Fibroblast of lung (primary cell): ENCODE results near the gene CD83. TPM values are rescaled to one million over a fixed set of nuclear protein-coding genes. Genes with fewer than 3 reads are reported as not detected.
A peak's percentile ranks its signal among the peaks of the same experiment; 100 is the strongest.

Experiments used
- DNase-seq, 2 donors: peaks; one replicate each; pipeline versions ENCODE4 v3.0.0 to v3.0.0-alpha.2; 2010; ENCODE audit warnings: low read depth in 2 of 2
- H2AFZ ChIP-seq: 2 replicates; pipeline ENCODE4 v1.5.1; 2012; ENCODE audit warnings: low read length, control low read depth, inconsistent platforms
- H3K27ac ChIP-seq: 2 replicates; pipeline ENCODE4 v1.5.1; 2011; ENCODE audit warnings: low read length, control low read depth; ENCODE audit not compliant: insufficient read depth
- H3K27me3 ChIP-seq: 2 replicates; pipeline ENCODE4 v1.5.1; 2011; ENCODE audit warnings: mild to moderate bottlenecking, low read length; ENCODE audit not compliant: control insufficient read depth, insufficient read depth
- H3K36me3 ChIP-seq: 2 replicates; pipeline ENCODE4 v1.5.1; 2011; ENCODE audit warnings: low read length; ENCODE audit not compliant: control insufficient read depth, insufficient read depth
- H3K4me1 ChIP-seq: 2 replicates; pipeline ENCODE4 v1.5.1; 2011; ENCODE audit warnings: low read length; ENCODE audit not compliant: control insufficient read depth, insufficient read depth; ENCODE audit errors: extremely low read depth
- H3K4me2 ChIP-seq: 2 replicates; pipeline ENCODE4 v1.5.1; 2011; ENCODE audit warnings: low read length, control low read depth; ENCODE audit not compliant: insufficient read depth; ENCODE audit errors: extremely low read depth
- H3K4me3 ChIP-seq, 4 experiments: fragments of 200-600 bp in 1 of 4; sonication (generic) in 1 of 4; replicated peaks in 1 of 4; 2 replicates each; pipeline ENCODE4 v1.5.1; 2011 to 2016; ENCODE audit warnings: low read length in 4 of 4, low read depth in 3 of 4, mild to moderate bottlenecking in 3 of 4, control low read depth in 2 of 4, inconsistent platforms in 1 of 4, mixed read lengths in 1 of 4; ENCODE audit not compliant: insufficient read depth in 1 of 4; ENCODE audit errors: control extremely low read depth in 1 of 4
- H3K79me2 ChIP-seq: 2 replicates; pipeline ENCODE4 v1.5.1; 2012; ENCODE audit warnings: mild to moderate bottlenecking, low read length, inconsistent platforms; ENCODE audit not compliant: control insufficient read depth, insufficient read depth
- H3K9ac ChIP-seq: 2 replicates; pipeline ENCODE4 v1.5.1; 2011; ENCODE audit warnings: mild to moderate bottlenecking, low read length, control low read depth; ENCODE audit not compliant: insufficient read depth
- H3K9me3 ChIP-seq: 2 replicates; pipeline ENCODE4 v1.5.1; 2012; ENCODE audit warnings: low read depth, low read length; ENCODE audit not compliant: control insufficient read depth, insufficient read depth
- H4K20me1 ChIP-seq: 2 replicates; pipeline ENCODE4 v1.5.1; 2011; ENCODE audit warnings: low read length; ENCODE audit not compliant: control insufficient read depth, insufficient read depth; ENCODE audit errors: extremely low read depth
- CTCF ChIP-seq, 2 donors: IDR thresholded peaks in 1 of 2; conservative IDR thresholded peaks in 1 of 2; 1 replicate in 1 of 2; 2 replicates in 1 of 2; pipeline ENCODE4 v1.5.1; 2011 to 2012; ENCODE audit warnings: low read length in 2 of 2, control low read depth in 1 of 2, inconsistent platforms in 1 of 2, low read depth in 1 of 2, mild to moderate bottlenecking in 1 of 2
- EZH2 ChIP-seq: IDR thresholded peaks from 2 replicates; pipeline ENCODE4 v1.5.1; 2012; ENCODE audit warnings: low read length, control low read depth, mild to moderate bottlenecking; ENCODE audit errors: missing control alignments
- polyA plus RNA-seq, 2 donors: library from polyadenylated mRNA; depleted of rRNA in 1 of 2; stranded (reverse) in 1 of 2; unstranded in 1 of 2; fragments of >200 nt; gene quantifications; 2 replicates each; pipeline ENCODE4 v1.2.1, GENCODE V29; 2011 to 2012; ENCODE audit warnings: missing spikeins in 1 of 2
- total RNA-seq: library from RNA; depleted of rRNA; stranded (reverse); fragments of >200 nt; gene quantifications from 2 replicates; pipeline ENCODE4 v1.2.1, GENCODE V29; 2014

The CD83 gene
- total and polyA plus RNA-seq, 2 donors (not counting 1 experiment from before 2014, with no cell fraction given), result 2.1 to 5.0 TPM

GRCh38 chr6:14121936-14122344 lies 4.4 kb downstream of the CD83 start:
- no peaks in the 10 kb centered on the region for H3K27me3 ChIP-seq
- no peak for TF ChIP-seq CTCF (conservative IDR thresholded peaks at IDR 0.05 in 1 of 2, IDR thresholded peaks at IDR 0.05 in 1 of 2; ENCODE audit: low read depth in 1 of 2, low read length in 2 of 2)
- TF ChIP-seq EZH2, result no peak
- H4K20me1 ChIP-seq, result no peaks in the 10 kb centered on the region
- no peaks in the 10 kb centered on the region for H3K9me3 ChIP-seq
- no peaks in the 10 kb centered on the region for H3K4me1 ChIP-seq
- H2AFZ ChIP-seq, result no peak overlapping the region
- H3K4me2 ChIP-seq, result no peak overlapping the region
- H3K79me2 ChIP-seq, result no peaks in the 10 kb centered on the region
- H3K9ac ChIP-seq, result no peak overlapping the region
- H3K4me3 ChIP-seq, result no peak overlapping the region
- no peak for DNase-seq
- H3K27ac ChIP-seq, result no peak overlapping the region
- no peaks in the 10 kb centered on the region for H3K36me3 ChIP-seq

GRCh38 chr6:14123386-14124111 lies 6.0 kb downstream of the CD83 start:
- H3K9me3 ChIP-seq, result no peaks in the 10 kb centered on the region
- TF ChIP-seq CTCF (conservative IDR thresholded peaks at IDR 0.05 in 1 of 2, IDR thresholded peaks at IDR 0.05 in 1 of 2; ENCODE audit: low read depth in 1 of 2, low read length in 2 of 2) (no peak), EZH2 (no peak)
- no peaks in the 10 kb centered on the region for H3K4me1 ChIP-seq
- no peak overlapping the region for H2AFZ ChIP-seq
- peak in 1 of 2 donors; percentile 46 for DNase-seq
- no peaks in the 10 kb centered on the region for H3K27me3 ChIP-seq
- H3K4me2 ChIP-seq, result no peak overlapping the region
- H3K36me3 ChIP-seq, result no peaks in the 10 kb centered on the region
- H3K27ac ChIP-seq, result no peak overlapping the region
- H3K9ac ChIP-seq, result no peak overlapping the region
- H3K4me3 ChIP-seq, result no peak overlapping the region
- H3K79me2 ChIP-seq, result no peaks in the 10 kb centered on the region
- no peaks in the 10 kb centered on the region for H4K20me1 ChIP-seq

GRCh38 chr6:14125346-14125745 lies 7.8 kb downstream of the CD83 start:
- H3K4me3 ChIP-seq, result no peak overlapping the region

More at GRCh38 chr6:14125346-14125745, 7.8 kb downstream of the CD83 start:
- H2AFZ ChIP-seq, result no peak overlapping the region
- H3K27me3 ChIP-seq, result no peaks in the 10 kb centered on the region
- H4K20me1 ChIP-seq, result no peaks in the 10 kb centered on the region
- TF ChIP-seq EZH2 (no peak), CTCF (conservative IDR thresholded peaks at IDR 0.05 in 1 of 2, IDR thresholded peaks at IDR 0.05 in 1 of 2; ENCODE audit: low read depth in 1 of 2, low read length in 2 of 2) (no peak)
- no peaks in the 10 kb centered on the region for H3K36me3 ChIP-seq
- no peaks in the 10 kb centered on the region for H3K79me2 ChIP-seq
- no peak overlapping the region for H3K27ac ChIP-seq
- H3K9me3 ChIP-seq, result no peaks in the 10 kb centered on the region
- DNase-seq, result no peak
- H3K4me1 ChIP-seq, result no peaks in the 10 kb centered on the region
- no peak overlapping the region for H3K9ac ChIP-seq
- H3K4me2 ChIP-seq, result no peak overlapping the region
